Hepatocyte (in vitro differentiated cells): ENCODE measurements around the gene CMTM6. TPM values are rescaled to one million over a fixed set of nuclear protein-coding genes. Genes with fewer than 3 reads are reported as not detected.

ENCODE experiments used
- DNase-seq: peaks from one replicate; pipeline ENCODE4 v3.0.0-alpha.2; 2016; ENCODE audit warnings: low spot score
- H2AFZ ChIP-seq: fragments of 200-600 bp; sonication (generic); 2 replicates; pipeline ENCODE4 v1.6.0; 2016; ENCODE audit warnings: antibody characterized with exemption, mild to moderate bottlenecking
- H3K27ac ChIP-seq: fragments of 200-600 bp; sonication (generic); 2 replicates; pipeline ENCODE4 v1.5.1; 2016; ENCODE audit warnings: mild to moderate bottlenecking
- H3K27me3 ChIP-seq: fragments of 200-600 bp; sonication (generic); 2 replicates; pipeline ENCODE4 v1.6.1; 2016
- H3K36me3 ChIP-seq: fragments of 200-600 bp; sonication (generic); replicated peaks from 2 replicates; pipeline ENCODE4 v1.5.1; 2016; ENCODE audit warnings: low read depth; ENCODE audit not compliant: insufficient read depth
- H3K4me1 ChIP-seq: fragments of 200-600 bp; sonication (generic); 2 replicates; pipeline ENCODE4 v1.5.1; 2016; ENCODE audit warnings: mild to moderate bottlenecking, moderate library complexity; ENCODE audit not compliant: insufficient read depth
- H3K4me2 ChIP-seq: fragments of 200-600 bp; sonication (generic); 2 replicates; pipeline ENCODE4 v1.6.0; 2016
- H3K4me3 ChIP-seq: fragments of 200-600 bp; sonication (generic); 2 replicates; pipeline ENCODE4 v1.5.1; 2016; ENCODE audit warnings: mild to moderate bottlenecking
- H3K79me2 ChIP-seq: fragments of 200-600 bp; sonication (generic); 2 replicates; pipeline ENCODE4 v1.6.0; 2017; ENCODE audit warnings: mild to moderate bottlenecking
- H3K9me2 ChIP-seq: fragments of 200-600 bp; sonication (generic); replicated peaks from 2 replicates; pipeline ENCODE4 v1.6.0; 2017; ENCODE audit warnings: mild to moderate bottlenecking; ENCODE audit not compliant: insufficient read depth
- H3K9me3 ChIP-seq: fragments of 200-600 bp; sonication (generic); 2 replicates; pipeline ENCODE4 v1.5.1; 2016; ENCODE audit warnings: low read depth, mild to moderate bottlenecking
- H4K20me1 ChIP-seq: fragments of 200-600 bp; sonication (generic); 2 replicates; pipeline ENCODE4 v1.6.0; 2016; ENCODE audit warnings: mild to moderate bottlenecking; ENCODE audit not compliant: insufficient read depth, poor library complexity, severe bottlenecking
- CTCF ChIP-seq: fragments of 200-600 bp; sonication (generic); IDR thresholded peaks from 2 replicates; pipeline ENCODE4 v1.5.1; 2016; ENCODE audit warnings: antibody characterized with exemption, mild to moderate bottlenecking; ENCODE audit not compliant: poor library complexity
- EZH2 ChIP-seq: fragments of 200-600 bp; sonication (generic); IDR thresholded peaks from 2 replicates; pipeline ENCODE4 v1.6.1; 2016; ENCODE audit warnings: antibody characterized with exemption, mild to moderate bottlenecking, borderline replicate concordance
- EZH2phosphoT487 ChIP-seq: fragments of 200-600 bp; sonication (generic); IDR thresholded peaks from one replicate; pipeline ENCODE4 v1.6.1; 2018; ENCODE audit warnings: antibody characterized with exemption, mild to moderate bottlenecking, low read depth, moderate library complexity; ENCODE audit not compliant: unreplicated experiment, severe bottlenecking
- WGBS: methylation state at CpG from one replicate; pipeline ENCODE4 v1.1.6; 2016; ENCODE audit warnings: low lambda C conversion rate; ENCODE audit errors: missing lambda C conversion rate; 5-methylcytosine and 5-hydroxymethylcytosine counted together
- polyA plus RNA-seq: library from polyadenylated mRNA; unstranded; fragments of >200 nt; fragmentation: Nextera tagmentation; extraction: Ambion mirVana; gene quantifications from 2 replicates; pipeline ENCODE4 v1.2.1, GENCODE V29; 2016
- total RNA-seq: library from RNA; depleted of rRNA; stranded (reverse); fragments of >200 nt; gene quantifications from 2 replicates; pipeline ENCODE4 v1.2.3, GENCODE V29; 2014

CMTM6 gene
- total and polyA plus RNA-seq, 2 experiments from 2014 or later: 82.7 to 133 TPM

DNA sequence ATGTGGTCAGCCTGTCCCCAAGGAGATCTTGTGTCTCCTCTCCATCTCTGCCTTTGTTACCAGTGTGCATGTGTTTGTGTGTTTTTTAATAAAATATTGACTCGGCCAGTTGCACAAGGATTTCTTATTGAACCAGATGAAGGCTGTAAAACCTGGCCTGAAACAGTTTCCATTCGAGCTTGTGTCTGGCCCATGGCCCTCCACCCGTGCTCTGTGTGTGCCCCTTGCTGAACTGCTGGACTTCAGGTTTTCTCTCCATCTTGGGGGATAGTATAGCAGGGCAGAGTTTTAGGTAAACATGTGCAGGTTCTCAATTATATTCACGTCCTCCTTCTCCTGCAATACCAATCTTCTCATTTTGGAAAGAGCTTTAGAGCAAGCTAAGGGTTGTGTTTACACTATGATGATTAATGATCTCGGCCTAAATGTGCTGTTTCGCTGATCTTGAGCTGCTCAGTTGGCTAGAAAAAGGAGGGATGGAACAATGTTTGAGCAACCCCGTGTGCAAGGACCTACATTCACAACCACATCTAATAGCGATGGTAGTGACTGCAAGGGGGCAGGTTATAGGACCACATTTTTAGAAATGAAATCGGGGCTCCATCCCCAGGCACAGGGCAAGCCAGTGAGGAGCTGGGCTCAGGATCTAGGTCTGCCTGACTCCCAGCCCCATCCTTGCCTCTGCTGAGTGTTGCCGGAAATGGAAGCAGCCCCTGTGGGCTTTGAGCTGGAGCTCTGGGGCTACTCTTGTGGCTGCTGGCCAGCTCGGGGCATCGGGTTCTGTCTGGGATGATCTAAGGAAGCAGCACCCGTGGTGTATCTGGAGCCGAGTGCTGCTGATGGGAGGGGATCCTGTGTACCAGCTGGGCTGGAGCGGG, 47.7 kb downstream of the CMTM6 start:
- no peaks in the 10 kb centered on the region for H3K9me2 ChIP-seq
- no peaks in the 10 kb centered on the region for H3K9me3 ChIP-seq
- no peaks in the 10 kb centered on the region for H3K79me2 ChIP-seq
- no peak for TF ChIP-seq EZH2phosphoT487
- no peak for TF ChIP-seq CTCF
- no peak for TF ChIP-seq EZH2
- H3K27me3 ChIP-seq: no peaks in the 10 kb centered on the region
- peaks cover 1% of the 10 kb centered on the region for H3K4me1 ChIP-seq
- no peak overlapping the region for H3K4me2 ChIP-seq
- no peak overlapping the region for H2AFZ ChIP-seq
- 85% methylated on average over 15 of the region's 15 CpGs for WGBS
- H3K4me3 ChIP-seq: no peak overlapping the region
- no peaks in the 10 kb centered on the region for H3K36me3 ChIP-seq
- H3K27ac ChIP-seq: no peak overlapping the region
- no peaks in the 10 kb centered on the region for H4K20me1 ChIP-seq
- no peak for DNase-seq

- H3K27ac ChIP-seq: no peak overlapping the region
- TF ChIP-seq CTCF (no peak), EZH2 (no peak), EZH2phosphoT487 (no peak)
- 92% methylated on average over 6 of the region's 6 CpGs for WGBS
These were observed 48.5 kb downstream of the CMTM6 start for GRCh38 chr3:32454111-32454510.

DNA sequence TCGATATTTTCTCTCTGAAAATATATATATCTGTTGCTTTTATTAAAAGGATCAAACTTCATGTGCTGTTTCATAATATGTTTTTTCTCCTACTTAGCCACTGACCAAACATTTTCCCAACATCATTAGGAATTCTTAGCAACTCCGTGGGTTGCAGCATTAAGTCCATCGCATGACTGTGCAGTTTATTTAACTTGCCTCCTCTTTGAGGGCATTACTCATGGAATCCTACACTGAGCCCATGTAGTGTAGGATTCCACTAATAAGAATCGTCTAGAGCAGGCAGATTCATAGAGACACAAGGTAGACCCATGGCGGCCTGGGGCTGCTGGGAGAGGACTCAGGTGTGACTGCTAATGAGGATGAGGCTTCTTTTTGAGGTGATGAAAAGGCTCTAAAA, 49.3 kb downstream of the CMTM6 start:
- H3K9me3 ChIP-seq: no peaks in the 10 kb centered on the region
- no peak overlapping the region for H3K4me2 ChIP-seq
- no peaks in the 10 kb centered on the region for H3K27me3 ChIP-seq
- no peaks in the 10 kb centered on the region for H3K79me2 ChIP-seq
- no peaks in the 10 kb centered on the region for H3K36me3 ChIP-seq
- DNase-seq: no peak
- H3K27ac ChIP-seq: no peak overlapping the region
- H2AFZ ChIP-seq: no peak overlapping the region
- no peak for TF ChIP-seq EZH2phosphoT487
- H3K4me1 ChIP-seq: no peaks in the 10 kb centered on the region
- no peaks in the 10 kb centered on the region for H3K9me2 ChIP-seq
- no peaks in the 10 kb centered on the region for H4K20me1 ChIP-seq
- no peak overlapping the region for H3K4me3 ChIP-seq
- 91% methylated on average over 5 of the region's 5 CpGs for WGBS

More at GRCh38 chr3:32454111-32454510, 48.5 kb downstream of the CMTM6 start:
- Histone ChIP-seq H3K9me3 (no peaks in the 10 kb centered on the region), H3K36me3 (no peaks in the 10 kb centered on the region), H2AFZ (no peak overlapping the region), H3K4me2 (no peak overlapping the region), H3K27me3 (no peaks in the 10 kb centered on the region), H3K79me2 (no peaks in the 10 kb centered on the region), H3K4me1 (no peaks in the 10 kb centered on the region), H3K9me2 (no peaks in the 10 kb centered on the region), H3K4me3 (no peak overlapping the region), H4K20me1 (no peaks in the 10 kb centered on the region)
- no peak for DNase-seq

GRCh38 chr3:32452009-32452408, 50.6 kb downstream of the CMTM6 start:
- H3K4me3 ChIP-seq: no peak overlapping the region
- H3K27ac ChIP-seq: no peak overlapping the region
- no peaks in the 10 kb centered on the region for H3K9me3 ChIP-seq
- H3K9me2 ChIP-seq: no peaks in the 10 kb centered on the region
- 90% methylated on average over 4 of the region's 4 CpGs for WGBS
- H3K4me1 ChIP-seq: no peaks in the 10 kb centered on the region
- TF ChIP-seq CTCF (no peak), EZH2 (no peak), EZH2phosphoT487 (no peak)
- H4K20me1 ChIP-seq: no peaks in the 10 kb centered on the region
- no peaks in the 10 kb centered on the region for H3K27me3 ChIP-seq
- peaks cover 2% of the 10 kb centered on the region for H3K79me2 ChIP-seq
- H3K36me3 ChIP-seq: no peaks in the 10 kb centered on the region
- no peak overlapping the region for H3K4me2 ChIP-seq
- H2AFZ ChIP-seq: no peak overlapping the region
- no peak for DNase-seq
